ENCODE data around the gene FUT6.

FUT6 gene

GRCh38 chr19:5881543-5882299 is 42.2 kb upstream of the FUT6 start:
- no peaks in the 10 kb centered on the region for H3K79me2 ChIP-seq (ENCODE audit: insufficient read depth, low read length)
- H3K4me2 ChIP-seq (ENCODE audit: low read length), result no peak overlapping the region
- no peak overlapping the region for H3K9ac ChIP-seq (ENCODE audit: low read length)
- no peaks in the 10 kb centered on the region for H3F3A ChIP-seq (ENCODE audit: insufficient read depth, low read length)
- H3K9me2 ChIP-seq (ENCODE audit: low read depth, low read length), result no peaks in the 10 kb centered on the region
- H3K4me3 ChIP-seq (ENCODE audit: low read depth, low read length, poor library complexity, severe bottlenecking), result no peak overlapping the region
- H3K27ac ChIP-seq (ENCODE audit: low read depth, low read length, poor library complexity, severe bottlenecking), result no peak overlapping the region
- H3K27me3 ChIP-seq (ENCODE audit: insufficient read depth, low read length), result peaks cover 7% of the 10 kb centered on the region; the same call in 1 of the 2 replicates
- H4K20me1 ChIP-seq (ENCODE audit: insufficient read depth, low read length), result no peaks in the 10 kb centered on the region
- TF ChIP-seq CTCF (IDR thresholded peaks at IDR 0.05; ENCODE audit: low read length) (no peak), EZH2 (IDR thresholded peaks at IDR 0.05; ENCODE audit: borderline replicate concordance, low read length) (no peak)
- H3K4me1 ChIP-seq (ENCODE audit: insufficient read depth, low read length, severe bottlenecking), result no peaks in the 10 kb centered on the region
- H3K36me3 ChIP-seq (ENCODE audit: insufficient read depth, low read length), result no peaks in the 10 kb centered on the region
- no peak overlapping the region for H2AFZ ChIP-seq (ENCODE audit: low read length)
- H3K9me3 ChIP-seq (ENCODE audit: low read length), result no peaks in the 10 kb centered on the region

GRCh38 chr19:5880604-5881078 is 41.1 kb upstream of the FUT6 start:
- Histone ChIP-seq H3K27me3 (ENCODE audit: insufficient read depth, low read length) (0 out of 2 replicates have a peak, but pooled peaks cover 4% of the 10 kb centered on the region), H4K20me1 (ENCODE audit: insufficient read depth, low read length) (no peaks in the 10 kb centered on the region), H2AFZ (ENCODE audit: low read length) (no peak overlapping the region), H3K79me2 (ENCODE audit: insufficient read depth, low read length) (no peaks in the 10 kb centered on the region), H3K9me2 (ENCODE audit: low read depth, low read length) (no peaks in the 10 kb centered on the region), H3K36me3 (ENCODE audit: insufficient read depth, low read length) (no peaks in the 10 kb centered on the region), H3K4me3 (ENCODE audit: low read depth, low read length, poor library complexity, severe bottlenecking) (no peak overlapping the region), H3K27ac (ENCODE audit: low read depth, low read length, poor library complexity, severe bottlenecking) (no peak overlapping the region), H3K9ac (ENCODE audit: low read length) (no peak overlapping the region), H3K4me2 (ENCODE audit: low read length) (no peak overlapping the region), H3K4me1 (ENCODE audit: insufficient read depth, low read length, severe bottlenecking) (no peaks in the 10 kb centered on the region), H3F3A (ENCODE audit: insufficient read depth, low read length) (no peaks in the 10 kb centered on the region), H3K9me3 (ENCODE audit: low read length) (no peaks in the 10 kb centered on the region)
- no peak for TF ChIP-seq CTCF (IDR thresholded peaks at IDR 0.05; ENCODE audit: low read length)
- no peak for TF ChIP-seq EZH2 (IDR thresholded peaks at IDR 0.05; ENCODE audit: borderline replicate concordance, low read length)

- no peak overlapping the region for H3K9ac ChIP-seq (ENCODE audit: low read length)
- no peaks in the 10 kb centered on the region for H3K9me2 ChIP-seq (ENCODE audit: low read depth, low read length)
- no peak overlapping the region for H3K27ac ChIP-seq (ENCODE audit: low read depth, low read length, poor library complexity, severe bottlenecking)
- H3K4me3 ChIP-seq (ENCODE audit: low read depth, low read length, poor library complexity, severe bottlenecking), result no peak overlapping the region
- no peaks in the 10 kb centered on the region for H3K79me2 ChIP-seq (ENCODE audit: insufficient read depth, low read length)
- H3K9me3 ChIP-seq (ENCODE audit: low read length), result no peaks in the 10 kb centered on the region
- H3K4me1 ChIP-seq (ENCODE audit: insufficient read depth, low read length, severe bottlenecking), result no peaks in the 10 kb centered on the region
- TF ChIP-seq CTCF (IDR thresholded peaks at IDR 0.05; ENCODE audit: low read length), result no peak
- no peak for TF ChIP-seq EZH2 (IDR thresholded peaks at IDR 0.05; ENCODE audit: borderline replicate concordance, low read length)
- H3F3A ChIP-seq (ENCODE audit: insufficient read depth, low read length), result no peaks in the 10 kb centered on the region
- H3K36me3 ChIP-seq (ENCODE audit: insufficient read depth, low read length), result no peaks in the 10 kb centered on the region
- no peak overlapping the region for H2AFZ ChIP-seq (ENCODE audit: low read length)
- H3K4me2 ChIP-seq (ENCODE audit: low read length), result no peak overlapping the region
- H3K27me3 ChIP-seq (ENCODE audit: insufficient read depth, low read length), result 0 out of 2 replicates have a peak, but pooled peaks cover 6% of the 10 kb centered on the region
- H4K20me1 ChIP-seq (ENCODE audit: insufficient read depth, low read length), result no peaks in the 10 kb centered on the region
These were observed 40.7 kb upstream of the FUT6 start for GRCh38 chr19:5880196-5880595.
